NB4 (cell line): Measurements from ENCODE around the gene TMEM176B.

Experiments
- CTCF ChIP-seq: IDR thresholded peaks from one replicate; pipeline ENCODE4 v1.5.1; 2012; ENCODE audit warnings: low read depth, low read length
- POLR2A ChIP-seq: IDR thresholded peaks from 2 replicates; pipeline ENCODE4 v1.6.1; 2011; ENCODE audit warnings: mild to moderate bottlenecking; ENCODE audit not compliant: insufficient read length; ENCODE audit errors: extremely low read depth

- TF ChIP-seq POLR2A = no peak
- TF ChIP-seq CTCF = no peak
These were observed 44.6 kb downstream of the TMEM176B start for GRCh38 chr7:150755473-150756099.
